ENCODE measurements around the gene VPS37B.

The VPS37B gene

GRCh38 chr12:122820838-122821271, 75.1 kb downstream of the VPS37B start:
- Histone ChIP-seq H3K36me3 (ENCODE audit: low read length) (no peaks in the 10 kb centered on the region), H3K27ac (ENCODE audit: low read depth, low read length) (no peak overlapping the region), H3F3A (ENCODE audit: insufficient read depth) (no peaks in the 10 kb centered on the region), H3K9me2 (replicated peaks; ENCODE audit: insufficient read depth, low read length) (no peaks in the 10 kb centered on the region), H4K20me1 (ENCODE audit: low read depth, low read length) (no peaks in the 10 kb centered on the region), H3K4me2 (ENCODE audit: low read depth, low read length, poor library complexity, severe bottlenecking) (peak overlapping the region; percentile 22), H3K9ac (ENCODE audit: low read length) (peak overlapping the region; percentile 6; the same call in 1 of the 2 replicates), H3K79me2 (ENCODE audit: insufficient read depth, low read length) (no peaks in the 10 kb centered on the region), H2AFZ (ENCODE audit: low read depth, low read length, severe bottlenecking) (peak overlapping the region; percentile 65), H3K9me3 (ENCODE audit: insufficient read depth, low read length) (no peaks in the 10 kb centered on the region), H3K27me3 (ENCODE audit: low read length) (no peaks in the 10 kb centered on the region), H3K4me3 (ENCODE audit: insufficient read depth, low read length, poor library complexity, severe bottlenecking) (no peak overlapping the region)
- no peak for TF ChIP-seq EZH2phosphoT487 (conservative IDR thresholded peaks at IDR 0.05; ENCODE audit: low read length)
- TF ChIP-seq, protein P1, sequence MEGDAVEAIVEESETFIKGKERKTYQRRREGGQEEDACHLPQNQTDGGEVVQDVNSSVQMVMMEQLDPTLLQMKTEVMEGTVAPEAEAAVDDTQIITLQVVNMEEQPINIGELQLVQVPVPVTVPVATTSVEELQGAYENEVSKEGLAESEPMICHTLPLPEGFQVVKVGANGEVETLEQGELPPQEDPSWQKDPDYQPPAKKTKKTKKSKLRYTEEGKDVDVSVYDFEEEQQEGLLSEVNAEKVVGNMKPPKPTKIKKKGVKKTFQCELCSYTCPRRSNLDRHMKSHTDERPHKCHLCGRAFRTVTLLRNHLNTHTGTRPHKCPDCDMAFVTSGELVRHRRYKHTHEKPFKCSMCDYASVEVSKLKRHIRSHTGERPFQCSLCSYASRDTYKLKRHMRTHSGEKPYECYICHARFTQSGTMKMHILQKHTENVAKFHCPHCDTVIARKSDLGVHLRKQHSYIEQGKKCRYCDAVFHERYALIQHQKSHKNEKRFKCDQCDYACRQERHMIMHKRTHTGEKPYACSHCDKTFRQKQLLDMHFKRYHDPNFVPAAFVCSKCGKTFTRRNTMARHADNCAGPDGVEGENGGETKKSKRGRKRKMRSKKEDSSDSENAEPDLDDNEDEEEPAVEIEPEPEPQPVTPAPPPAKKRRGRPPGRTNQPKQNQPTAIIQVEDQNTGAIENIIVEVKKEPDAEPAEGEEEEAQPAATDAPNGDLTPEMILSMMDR (IDR thresholded peaks at IDR 0.05; ENCODE audit: insufficient read depth, low read length, poor library complexity, severe bottlenecking): no peak

GRCh38 chr12:122820138-122820537, 75.8 kb downstream of the VPS37B start:
- Histone ChIP-seq H3K36me3 (ENCODE audit: low read length) (no peaks in the 10 kb centered on the region), H3K9me2 (replicated peaks; ENCODE audit: insufficient read depth, low read length) (no peaks in the 10 kb centered on the region), H2AFZ (ENCODE audit: low read depth, low read length, severe bottlenecking) (no peak overlapping the region), H3K4me3 (ENCODE audit: insufficient read depth, low read length, poor library complexity, severe bottlenecking) (no peak overlapping the region), H3K4me2 (ENCODE audit: low read depth, low read length, poor library complexity, severe bottlenecking) (no peak overlapping the region), H3K27ac (ENCODE audit: low read depth, low read length) (no peak overlapping the region), H3K9ac (ENCODE audit: low read length) (no peak overlapping the region), H3K79me2 (ENCODE audit: insufficient read depth, low read length) (no peaks in the 10 kb centered on the region), H3K27me3 (ENCODE audit: low read length) (no peaks in the 10 kb centered on the region), H4K20me1 (ENCODE audit: low read depth, low read length) (no peaks in the 10 kb centered on the region), H3F3A (ENCODE audit: insufficient read depth) (no peaks in the 10 kb centered on the region), H3K9me3 (ENCODE audit: insufficient read depth, low read length) (no peaks in the 10 kb centered on the region)
- TF ChIP-seq, protein P1 (IDR thresholded peaks at IDR 0.05; ENCODE audit: insufficient read depth, low read length, poor library complexity, severe bottlenecking): no peak
- TF ChIP-seq EZH2phosphoT487 (conservative IDR thresholded peaks at IDR 0.05; ENCODE audit: low read length): no peak

DNA sequence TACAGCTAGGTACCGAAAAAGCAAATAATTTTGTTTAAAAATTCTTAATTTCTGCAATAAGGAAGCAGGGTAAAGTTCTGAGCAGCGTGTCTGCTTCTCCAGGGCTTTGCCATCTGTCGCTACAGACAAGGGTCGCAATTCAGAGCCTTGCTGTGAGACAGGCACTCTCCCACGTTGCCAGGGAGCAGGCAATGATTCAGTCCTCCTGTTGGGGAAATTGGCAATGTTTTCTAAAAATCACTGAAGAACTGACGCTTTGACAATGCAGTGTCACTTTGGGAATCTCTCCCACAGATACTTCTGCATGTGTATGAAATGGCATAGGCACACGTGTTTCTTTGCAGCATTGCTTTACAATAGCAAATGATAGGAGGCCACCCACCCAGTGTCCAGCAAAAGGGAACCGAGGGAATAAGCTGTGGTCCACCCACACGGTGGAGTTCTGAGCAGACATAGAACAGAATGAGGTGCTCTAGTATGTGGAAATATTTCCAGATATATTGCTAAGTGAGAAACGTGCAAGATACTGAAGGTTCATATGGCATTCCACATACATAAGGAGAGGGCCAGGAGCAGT, 76.6 kb downstream of the VPS37B start:
- H2AFZ ChIP-seq (ENCODE audit: low read depth, low read length, severe bottlenecking): no peak overlapping the region

More for the DNA sequence above, 76.6 kb downstream of the VPS37B start:
- no peak overlapping the region for H3K4me3 ChIP-seq (ENCODE audit: insufficient read depth, low read length, poor library complexity, severe bottlenecking)
- no peaks in the 10 kb centered on the region for H4K20me1 ChIP-seq (ENCODE audit: low read depth, low read length)
- H3K9me3 ChIP-seq (ENCODE audit: insufficient read depth, low read length): no peaks in the 10 kb centered on the region
- TF ChIP-seq, protein P1 (IDR thresholded peaks at IDR 0.05; ENCODE audit: insufficient read depth, low read length, poor library complexity, severe bottlenecking): no peak
- no peak for TF ChIP-seq EZH2phosphoT487 (conservative IDR thresholded peaks at IDR 0.05; ENCODE audit: low read length)
- H3K9ac ChIP-seq (ENCODE audit: low read length): no peak overlapping the region
- no peaks in the 10 kb centered on the region for H3K79me2 ChIP-seq (ENCODE audit: insufficient read depth, low read length)
- no peaks in the 10 kb centered on the region for H3K27me3 ChIP-seq (ENCODE audit: low read length)
- H3K27ac ChIP-seq (ENCODE audit: low read depth, low read length): no peak overlapping the region
- no peaks in the 10 kb centered on the region for H3K36me3 ChIP-seq (ENCODE audit: low read length)
- H3K4me2 ChIP-seq (ENCODE audit: low read depth, low read length, poor library complexity, severe bottlenecking): no peak overlapping the region
- no peaks in the 10 kb centered on the region for H3K9me2 ChIP-seq (replicated peaks; ENCODE audit: insufficient read depth, low read length)
- no peaks in the 10 kb centered on the region for H3F3A ChIP-seq (ENCODE audit: insufficient read depth)
